AG04449 (cell line): ENCODE measurements around the gene GLYATL1B.
"Not testable (repeated sequence)": the region's sequence is repeated elsewhere in the genome, so short reads cannot be mapped to it uniquely, and the experiment has no call there.

Experiments
- CTCF ChIA-PET: fragments of 350-600 bp; formaldehyde crosslinking; extraction: SDS; loops from one replicate; lab custom pipeline; 2021; ENCODE audit warnings: antibody characterized with exemption; lab: Yijun Ruan, JAX
- POLR2A ChIA-PET: fragments of 400-600, 350-600 bp; formaldehyde crosslinking; extraction: SDS; loops from one replicate; lab custom pipeline; 2020; ENCODE audit warnings: antibody characterized with exemption, inconsistent platforms; lab: Yijun Ruan, JAX
- DNase-seq: peaks from one replicate; pipeline ENCODE4 v3.0.0-alpha.2; 2010; ENCODE audit warnings: low read depth, low spot score
- H3K4me3 ChIP-seq: 2 replicates; pipeline ENCODE4 v1.5.1; 2011; ENCODE audit warnings: low read depth, mild to moderate bottlenecking, control low read depth, low read length
- TF ChIP-seq, protein P1 (sequence below): IDR thresholded peaks from one replicate; pipeline ENCODE4 v1.5.1; 2011; ENCODE audit warnings: mild to moderate bottlenecking, moderate library complexity, low read length, control low read depth, inconsistent platforms; ENCODE audit not compliant: insufficient read depth; ENCODE audit errors: missing control alignments

The GLYATL1B gene

DNA sequence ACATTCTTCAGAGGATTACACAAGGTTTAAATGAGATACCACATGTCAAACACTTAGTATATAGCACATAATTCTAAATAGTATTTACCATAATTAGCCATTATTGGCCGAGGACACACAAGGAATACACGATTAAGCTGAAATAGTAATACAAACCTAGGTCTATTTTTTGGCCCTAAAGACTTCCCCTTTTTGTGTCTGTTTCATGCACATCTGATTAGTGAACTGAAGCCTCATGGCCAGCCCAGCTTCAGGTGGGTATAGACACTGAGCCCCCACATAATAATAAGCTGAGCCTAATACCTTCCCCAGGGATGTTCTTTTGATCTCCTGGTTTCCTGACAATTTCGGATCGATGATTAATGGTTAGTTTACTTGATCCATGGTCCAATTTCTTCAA, 2.1 kb downstream of the GLYATL1B start:
- no peak for DNase-seq
- ChIA-PET CTCF (interaction anchor here (1.2 to 1.6 kb wide), 2 partner anchors 35 to 48 kb away, joined by 3 to 7 read pairs; no protein-coding TSS in a partner anchor), POLR2A (no interaction called here)
- H3K4me3 ChIP-seq: no peak overlapping the region
- TF ChIP-seq, protein P1, sequence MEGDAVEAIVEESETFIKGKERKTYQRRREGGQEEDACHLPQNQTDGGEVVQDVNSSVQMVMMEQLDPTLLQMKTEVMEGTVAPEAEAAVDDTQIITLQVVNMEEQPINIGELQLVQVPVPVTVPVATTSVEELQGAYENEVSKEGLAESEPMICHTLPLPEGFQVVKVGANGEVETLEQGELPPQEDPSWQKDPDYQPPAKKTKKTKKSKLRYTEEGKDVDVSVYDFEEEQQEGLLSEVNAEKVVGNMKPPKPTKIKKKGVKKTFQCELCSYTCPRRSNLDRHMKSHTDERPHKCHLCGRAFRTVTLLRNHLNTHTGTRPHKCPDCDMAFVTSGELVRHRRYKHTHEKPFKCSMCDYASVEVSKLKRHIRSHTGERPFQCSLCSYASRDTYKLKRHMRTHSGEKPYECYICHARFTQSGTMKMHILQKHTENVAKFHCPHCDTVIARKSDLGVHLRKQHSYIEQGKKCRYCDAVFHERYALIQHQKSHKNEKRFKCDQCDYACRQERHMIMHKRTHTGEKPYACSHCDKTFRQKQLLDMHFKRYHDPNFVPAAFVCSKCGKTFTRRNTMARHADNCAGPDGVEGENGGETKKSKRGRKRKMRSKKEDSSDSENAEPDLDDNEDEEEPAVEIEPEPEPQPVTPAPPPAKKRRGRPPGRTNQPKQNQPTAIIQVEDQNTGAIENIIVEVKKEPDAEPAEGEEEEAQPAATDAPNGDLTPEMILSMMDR: no peak

DNA sequence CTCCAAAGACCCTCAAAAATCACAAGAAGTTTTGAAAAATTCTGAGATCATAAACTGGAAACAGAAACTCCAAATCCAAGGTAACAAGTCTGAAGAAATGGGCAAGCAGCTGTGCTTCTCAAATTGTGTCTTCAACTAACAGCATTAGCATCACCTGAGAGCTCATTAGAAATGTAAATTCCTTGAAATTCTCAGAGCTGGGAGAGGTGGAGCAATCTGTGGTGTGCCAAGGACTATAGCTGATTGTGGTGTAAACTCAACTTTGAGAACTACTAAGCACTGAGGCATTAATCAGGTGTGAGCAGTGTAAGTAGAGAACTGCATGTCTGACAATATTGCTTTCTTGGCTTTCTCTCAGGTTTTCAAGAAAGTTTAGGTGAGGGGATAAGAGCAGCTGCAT, 7.5 kb downstream of the GLYATL1B start:
- DNase-seq, H3K4me3 ChIP-seq, POLR2A ChIA-PET: not testable (repeated sequence)
- CTCF ChIA-PET: interaction anchor here (1.6 kb wide), 1 partner anchor 43 kb away, joined by 5 read pairs; no protein-coding TSS in a partner anchor

DNA sequence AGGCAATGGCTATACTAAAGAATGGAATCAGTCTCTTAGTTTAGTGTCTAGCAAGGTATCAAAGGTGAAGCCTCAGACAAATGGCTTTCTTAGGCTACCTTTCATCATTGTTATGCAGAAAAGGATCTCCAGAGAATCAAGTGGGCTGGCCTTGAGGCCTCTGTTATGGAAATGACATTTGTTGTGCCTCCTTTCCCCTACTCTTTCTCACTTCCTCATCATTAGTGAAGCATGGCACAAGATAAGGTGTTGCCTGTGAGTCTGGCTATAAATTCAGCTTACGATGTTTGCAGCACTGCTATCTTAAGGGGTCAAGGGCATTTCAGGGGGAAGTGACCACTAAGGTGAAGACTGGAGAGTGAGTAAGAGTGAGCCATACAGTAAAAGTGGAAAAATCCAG, 9.1 kb downstream of the GLYATL1B start:
- POLR2A ChIA-PET, DNase-seq, H3K4me3 ChIP-seq: not testable (repeated sequence)
- CTCF ChIA-PET: interaction anchor here (1.2 to 5.3 kb wide), 4 partner anchors 40 to 66 kb away, joined by 4 to 67 read pairs (median 28); no protein-coding TSS in a partner anchor

DNA sequence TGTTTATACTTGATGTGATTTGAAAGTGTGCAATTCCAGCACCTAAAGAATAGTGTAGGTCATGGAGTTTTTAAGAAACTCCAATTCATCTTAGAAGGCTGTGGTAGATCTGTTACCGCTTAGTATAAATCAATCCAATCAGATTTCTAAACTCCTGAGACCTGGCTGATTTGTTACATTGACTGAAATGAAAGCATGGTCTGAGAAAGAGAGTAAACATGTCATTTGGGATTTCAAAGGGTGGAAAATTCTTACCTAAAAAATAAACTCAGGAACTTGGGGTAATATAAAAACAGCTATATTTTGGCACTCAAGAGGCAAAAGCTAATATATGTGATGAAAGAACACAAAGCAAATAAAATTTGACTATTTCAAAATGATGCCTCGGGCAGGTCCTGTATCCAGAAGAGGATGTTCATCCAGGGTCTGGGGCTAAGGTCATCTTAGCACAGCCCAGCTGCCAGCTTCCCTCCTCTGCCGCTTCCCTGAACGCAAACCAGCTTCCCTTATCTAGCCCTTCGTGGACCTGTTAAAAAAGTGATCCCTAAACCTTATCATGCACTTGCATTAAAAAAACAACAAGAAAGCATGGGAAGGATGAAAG, 10.0 kb downstream of the GLYATL1B start:
- POLR2A ChIA-PET, H3K4me3 ChIP-seq, DNase-seq: not testable (repeated sequence)
- CTCF ChIA-PET: interaction anchor here (0.6 to 5.3 kb wide), 8 partner anchors 10 to 67 kb away, joined by 3 to 67 read pairs (median 6); partner anchors contain the start of gene FAM111B

DNA sequence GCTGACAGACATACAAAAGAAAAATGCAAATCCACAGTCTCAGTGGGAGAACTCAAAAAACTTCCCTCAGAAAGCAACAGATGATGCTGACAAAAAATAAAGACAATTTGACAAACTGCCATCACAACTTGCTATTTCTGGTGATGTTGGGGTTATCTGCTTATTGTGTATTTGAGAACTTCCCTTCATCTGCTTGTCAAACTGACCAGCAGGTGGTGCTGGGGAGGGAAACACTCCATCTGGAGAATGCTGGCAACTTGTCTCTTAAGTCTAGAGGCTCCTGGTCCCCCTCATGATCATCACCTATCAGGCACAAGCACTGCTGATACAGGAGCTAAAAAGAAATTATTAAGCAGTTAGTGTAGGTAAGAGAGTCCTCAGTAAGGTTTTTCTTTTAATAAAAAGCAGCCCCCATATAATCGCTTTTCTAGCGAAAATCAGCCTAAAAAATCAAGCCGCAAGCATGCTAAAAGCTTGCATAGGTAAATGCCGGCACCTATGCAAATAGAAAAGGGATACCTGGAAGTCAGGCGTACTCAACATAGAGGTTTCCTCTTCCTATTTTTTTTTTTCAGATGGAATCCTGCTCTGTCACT, 11.1 kb downstream of the GLYATL1B start:
- POLR2A ChIA-PET: no interaction called here
- TF ChIP-seq, protein P1: peak; percentile 68
- no peak overlapping the region for H3K4me3 ChIP-seq
- no peak for DNase-seq
- CTCF ChIA-PET: interaction anchor here (0.6 to 5.3 kb wide), 20 partner anchors 11 to 490 kb away, joined by 3 to 67 read pairs (median 4); partner anchors contain the start of genes DTX4 and FAM111B

DNA sequence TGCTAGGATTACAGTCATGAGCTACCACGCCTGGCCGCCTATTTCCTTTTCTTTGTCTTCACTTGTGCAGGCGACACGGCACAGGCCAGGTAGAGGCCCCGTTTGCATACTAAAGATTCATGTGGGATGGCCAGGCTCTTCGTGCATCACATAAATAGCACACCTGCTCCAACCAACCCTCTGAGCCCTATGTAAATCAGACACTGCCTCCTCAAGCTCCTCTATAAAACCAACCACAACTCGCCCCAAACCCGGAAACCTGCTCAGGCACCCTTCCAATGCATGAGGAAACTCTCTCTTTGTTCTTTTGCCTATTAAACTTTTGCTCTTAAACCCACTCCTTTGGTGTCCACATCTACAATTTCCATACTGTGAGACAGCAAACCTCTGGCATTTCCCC, 11.8 kb downstream of the GLYATL1B start:
- DNase-seq, POLR2A ChIA-PET, H3K4me3 ChIP-seq: not testable (repeated sequence)
- CTCF ChIA-PET: interaction anchor here (0.6 to 5.3 kb wide), 19 partner anchors 10 to 108 kb away, joined by 3 to 67 read pairs (median 4); partner anchors contain the start of genes DTX4 and FAM111B

DNA sequence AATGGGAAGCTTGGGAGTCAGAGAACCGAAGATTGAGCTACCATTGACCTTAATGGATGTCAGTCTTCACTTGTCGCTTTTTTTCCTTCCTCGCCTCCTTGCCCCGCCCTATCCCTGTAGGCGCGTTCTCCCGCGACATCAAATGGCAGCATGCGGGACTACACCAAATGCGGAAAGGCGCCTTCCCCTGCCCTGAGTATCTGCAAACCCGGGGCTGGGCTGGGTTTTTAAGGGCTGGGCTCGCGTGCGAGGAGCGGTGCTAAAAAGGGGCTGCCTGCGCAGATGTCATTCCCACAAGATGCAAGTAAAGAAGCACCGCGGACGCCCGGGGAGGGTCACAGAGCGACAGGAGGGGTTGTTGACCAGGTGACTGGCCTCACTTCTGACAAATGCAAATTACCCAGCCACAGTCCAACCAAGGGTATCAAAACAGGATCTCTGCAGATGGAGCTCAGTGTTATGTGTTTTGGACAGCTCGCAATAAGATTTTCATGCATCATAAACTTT, 16.2 kb downstream of the GLYATL1B start:
- peak overlapping the region; percentile 39 for H3K4me3 ChIP-seq
- CTCF ChIA-PET: interaction anchor here (1.0 to 2.8 kb wide), 3 partner anchors 33 to 56 kb away, joined by 3 to 10 read pairs (median 5); no protein-coding TSS in a partner anchor
- POLR2A ChIA-PET: no interaction called here
- TF ChIP-seq, protein P1: peak; percentile 43
- no peak for DNase-seq
